Epithelial cell of prostate (primary cell): ENCODE data around the gene NUBP2.
A peak's percentile ranks its signal among the peaks of the same experiment; 100 is the strongest.

ENCODE experiments used
- DNase-seq: peaks from one replicate; pipeline ENCODE4 v3.0.0-alpha.2; 2011; ENCODE audit warnings: low read depth, low spot score
- H3K27ac ChIP-seq: fragments of 450-650 bp; 2 replicates; pipeline ENCODE4 v1.5.1; 2017; ENCODE audit warnings: mild to moderate bottlenecking

NUBP2 gene

DNA sequence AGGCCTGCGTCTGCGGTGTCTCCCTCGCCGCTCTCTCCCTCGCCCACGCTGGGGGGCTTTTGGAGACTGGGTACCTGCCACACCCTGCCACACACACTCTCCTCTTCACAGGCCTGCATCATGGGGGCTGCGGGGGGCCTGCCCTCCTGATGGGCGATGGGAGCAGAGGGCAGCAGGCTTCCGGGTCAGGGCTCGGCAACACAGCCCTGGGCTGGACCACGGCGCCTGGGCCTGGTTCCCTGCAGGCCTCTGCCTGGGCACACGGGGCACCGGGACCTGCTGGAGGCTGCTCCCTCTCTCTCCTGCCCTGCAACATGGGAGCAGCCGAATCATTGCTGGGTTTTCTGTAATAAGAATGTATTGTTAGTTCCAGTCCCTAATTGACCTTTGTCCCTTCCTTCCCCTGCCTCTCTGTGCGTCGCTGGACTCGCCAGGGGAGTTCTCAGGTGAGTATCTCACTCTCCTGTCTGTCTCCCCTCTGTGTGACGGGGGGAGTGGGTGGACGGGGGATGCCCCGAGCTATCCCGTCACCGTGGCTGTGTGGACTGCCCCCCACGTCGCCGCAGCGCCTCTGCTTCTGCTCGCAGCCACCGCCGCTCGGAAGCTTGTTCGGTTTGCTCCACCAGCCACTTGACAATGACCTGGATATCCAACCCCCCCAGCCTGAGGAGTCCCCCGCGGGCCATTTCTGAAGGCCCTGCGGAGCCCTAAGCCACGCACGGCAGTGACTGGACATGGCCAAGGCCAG, 24.9 kb upstream of the NUBP2 start:
- no peak for DNase-seq
- no peak overlapping the region for H3K27ac ChIP-seq

DNA sequence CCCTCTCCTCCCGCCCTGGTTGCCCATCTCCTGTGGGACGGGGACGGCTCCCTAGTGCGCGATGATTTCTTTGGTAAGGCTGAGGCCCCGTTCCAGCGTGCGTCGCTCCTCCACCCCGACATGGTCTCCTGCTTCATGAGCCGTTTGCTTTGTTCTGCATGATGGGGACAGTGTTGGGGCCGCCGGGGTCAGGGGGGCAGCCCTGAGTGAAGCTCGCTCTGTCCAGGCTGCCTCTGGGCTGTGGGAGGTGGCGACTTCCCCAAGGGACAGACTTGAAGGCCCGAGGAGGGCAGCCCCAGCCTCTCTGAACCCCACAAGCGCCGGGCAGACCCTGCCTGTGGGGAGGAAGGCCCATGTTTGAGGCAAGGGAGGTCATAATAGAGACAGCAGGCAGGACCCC, 23.8 kb upstream of the NUBP2 start:
- no peak for DNase-seq
- no peak overlapping the region for H3K27ac ChIP-seq

DNA sequence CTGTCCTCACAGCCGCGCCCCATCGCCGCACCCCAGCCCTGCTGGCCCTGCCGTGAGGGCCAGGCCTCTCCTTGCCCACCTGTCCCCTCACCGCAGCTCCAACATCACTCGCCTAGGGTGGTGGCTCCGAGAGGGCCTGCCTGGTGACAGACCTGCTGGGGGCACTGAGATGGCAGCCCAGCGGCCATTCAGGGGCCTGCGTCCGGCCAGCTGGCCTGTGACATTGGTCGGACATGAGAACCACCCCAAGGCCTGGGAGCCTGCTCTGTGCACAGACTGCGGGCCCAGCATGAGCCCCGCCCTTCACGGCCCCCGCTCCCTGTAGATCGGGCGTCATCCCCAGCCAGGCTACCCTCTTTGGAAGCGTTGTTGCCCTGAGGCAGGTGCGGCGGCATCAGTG, 23.2 kb upstream of the NUBP2 start:
- no peak for DNase-seq
- no peak overlapping the region for H3K27ac ChIP-seq

DNA sequence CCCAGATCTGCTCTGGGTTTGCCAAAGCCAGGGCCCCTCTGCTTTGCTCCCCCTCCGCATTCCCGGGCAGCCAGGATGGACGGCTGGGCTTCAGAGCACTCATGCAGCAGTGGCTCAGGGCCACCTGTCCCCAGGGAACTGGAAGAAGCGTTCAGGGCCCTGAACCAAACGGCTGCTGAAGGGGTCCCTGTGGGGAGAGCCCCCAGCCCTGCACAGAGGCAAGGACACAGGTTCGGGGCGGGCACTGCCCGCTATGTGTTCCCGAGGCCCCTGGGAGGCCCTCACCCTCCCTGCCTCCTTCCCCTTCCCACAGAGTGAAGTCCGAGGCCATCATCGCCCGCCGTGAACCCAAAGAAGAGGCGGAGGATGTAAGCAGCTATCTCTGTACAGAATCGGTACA, 21.8 kb upstream of the NUBP2 start:
- H3K27ac ChIP-seq, result no peak overlapping the region
- no peak for DNase-seq

DNA sequence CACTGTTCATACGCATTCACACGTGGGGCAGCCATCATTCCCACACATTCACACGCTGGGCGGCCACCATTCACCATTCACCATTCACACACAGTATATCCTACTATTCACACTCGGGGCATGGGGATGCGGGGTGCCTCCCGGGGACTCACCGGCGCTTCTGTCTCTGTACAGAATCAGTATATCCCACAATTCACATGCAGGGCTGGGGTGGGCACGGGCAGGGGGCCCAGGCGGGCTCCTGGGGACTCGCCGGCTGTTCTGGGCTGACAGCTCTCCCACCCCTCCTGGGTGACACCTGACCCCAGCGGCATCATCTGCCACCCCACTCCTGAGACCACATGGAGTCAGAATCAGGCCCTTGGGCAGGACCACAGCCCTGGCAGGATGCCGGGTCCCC, 21.0 kb upstream of the NUBP2 start:
- no peak for DNase-seq
- H3K27ac ChIP-seq, result no peak overlapping the region

DNA sequence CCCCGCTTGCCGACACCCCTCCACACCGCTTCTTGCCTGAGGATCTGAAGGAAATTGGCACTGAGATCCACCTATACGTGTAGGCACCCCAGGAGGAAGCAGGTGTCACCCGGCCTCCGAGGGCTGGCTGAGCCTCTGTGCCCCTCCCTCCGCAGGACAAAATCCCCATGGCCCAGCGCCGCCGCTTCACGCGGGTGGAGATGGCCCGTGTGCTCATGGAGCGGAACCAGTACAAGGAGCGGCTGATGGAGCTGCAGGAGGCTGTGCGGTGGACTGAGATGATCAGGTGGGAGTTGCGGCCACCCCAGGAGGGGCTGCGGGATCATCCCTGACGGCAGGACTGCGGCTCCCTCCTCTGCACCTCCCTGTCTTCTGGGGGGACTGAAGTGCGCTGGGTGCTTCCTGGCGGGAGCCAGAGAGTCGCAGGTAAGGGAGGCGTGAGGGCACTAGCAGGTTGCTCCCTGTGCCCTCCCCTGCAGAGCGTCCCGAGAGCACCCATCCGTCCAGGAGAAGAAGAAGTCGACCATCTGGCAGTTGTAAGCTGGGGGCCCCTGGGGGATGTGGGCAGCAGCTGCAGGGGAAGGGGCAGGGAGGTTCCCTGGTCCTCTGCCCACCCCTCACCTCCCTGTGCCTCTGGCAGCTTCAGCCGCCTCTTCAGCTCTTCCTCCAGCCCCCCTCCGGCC, 20.4 kb upstream of the NUBP2 start:
- no peak for DNase-seq
- no peak overlapping the region for H3K27ac ChIP-seq

DNA sequence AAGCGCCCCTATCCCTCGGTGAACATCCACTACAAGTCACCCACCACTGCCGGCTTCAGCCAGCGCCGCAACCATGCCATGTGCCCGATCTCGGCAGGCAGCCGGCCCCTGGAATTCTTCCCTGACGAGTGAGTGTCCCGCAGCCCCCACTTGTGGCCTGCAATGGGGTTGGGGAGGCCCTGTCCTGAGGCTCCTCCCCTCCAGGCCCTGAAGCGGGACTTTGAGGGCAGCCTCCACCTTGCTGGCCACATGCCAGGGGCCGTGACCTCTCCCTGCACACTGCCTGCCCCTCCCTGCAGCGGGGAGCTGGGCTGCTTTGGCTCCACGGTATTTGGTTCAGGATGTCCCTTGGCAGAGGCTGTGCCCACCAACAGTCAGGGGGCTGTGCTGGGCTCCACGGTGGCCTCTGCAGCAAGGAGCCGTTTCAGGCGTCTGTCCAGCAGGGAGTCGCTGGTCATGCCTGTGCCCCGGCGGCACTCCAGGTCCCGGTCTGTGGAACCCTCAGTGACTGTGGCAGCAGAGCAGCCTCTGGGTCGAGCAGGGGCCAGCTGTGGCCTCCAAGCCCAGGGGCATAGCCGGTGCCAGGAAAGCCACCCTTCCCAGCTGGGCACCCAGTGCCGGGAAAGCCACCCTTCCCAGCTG, 19.8 kb upstream of the NUBP2 start:
- H3K27ac ChIP-seq, result no peak overlapping the region
- DNase-seq, result no peak

DNA sequence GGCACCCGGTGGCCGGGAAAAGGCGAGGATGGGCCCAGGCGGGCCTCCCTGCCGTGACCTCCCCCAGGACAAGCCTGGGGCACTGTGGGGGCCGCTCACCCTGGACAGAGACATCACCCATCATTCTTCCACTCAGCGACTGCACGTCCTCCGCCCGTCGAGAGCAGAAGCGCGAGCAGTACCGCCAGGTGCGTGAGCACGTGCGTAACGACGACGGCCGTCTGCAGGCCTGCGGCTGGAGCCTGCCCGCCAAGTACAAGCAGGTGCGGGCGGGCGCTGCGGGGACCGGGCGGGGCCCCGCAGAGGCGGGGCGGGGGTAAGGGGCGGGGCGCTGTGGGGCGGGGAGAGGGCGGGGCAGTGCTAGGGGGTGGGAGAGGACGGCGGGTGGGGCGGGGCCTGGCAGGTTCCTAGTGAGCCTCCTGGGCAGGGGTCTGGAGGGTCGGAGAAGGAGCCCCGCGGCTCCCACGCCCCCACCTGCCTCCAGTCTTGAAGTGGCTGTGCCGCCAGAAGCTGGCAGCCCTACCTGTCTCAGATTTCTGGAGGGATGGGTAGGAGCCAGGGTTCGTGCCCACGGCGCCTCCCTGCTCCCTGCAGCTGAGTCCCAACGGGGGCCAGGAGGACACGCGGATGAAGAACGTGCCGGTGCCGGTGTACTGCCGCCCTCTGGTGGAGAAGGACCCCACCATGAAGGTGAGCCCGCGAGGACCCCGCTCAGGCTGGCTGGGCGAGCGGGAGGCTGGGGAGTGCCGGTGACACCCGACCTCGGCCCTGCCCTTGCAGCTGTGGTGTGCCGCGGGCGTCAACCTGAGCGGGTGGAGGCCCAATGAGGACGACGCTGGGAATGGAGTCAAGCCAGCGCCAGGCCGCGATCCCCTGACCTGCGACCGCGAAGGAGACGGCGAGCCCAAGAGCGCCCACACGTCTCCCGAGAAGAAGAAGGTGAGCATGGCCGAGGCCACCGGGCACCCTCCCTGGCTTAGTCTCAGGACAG, 18.9 kb upstream of the NUBP2 start:
- H3K27ac ChIP-seq, result no peak overlapping the region
- DNase-seq, result no peak

DNA sequence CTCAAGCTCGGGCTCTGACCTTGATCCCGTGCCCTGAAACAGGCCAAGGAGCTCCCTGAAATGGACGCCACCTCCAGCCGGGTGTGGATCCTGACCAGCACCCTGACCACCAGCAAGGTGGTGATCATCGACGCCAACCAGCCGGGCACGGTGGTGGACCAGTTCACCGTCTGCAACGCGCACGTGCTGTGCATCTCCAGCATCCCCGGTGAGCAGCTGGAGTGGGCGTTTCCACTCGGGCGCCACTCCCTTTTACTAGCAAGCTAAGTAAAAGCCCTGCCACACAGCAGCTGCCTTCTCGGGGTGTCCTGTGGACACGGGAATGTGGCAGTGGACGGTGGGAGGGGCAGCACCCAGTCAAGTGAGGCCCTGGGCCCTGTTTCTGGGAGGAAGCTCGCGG, 17.8 kb upstream of the NUBP2 start:
- no peak for DNase-seq
- no peak overlapping the region for H3K27ac ChIP-seq

DNA sequence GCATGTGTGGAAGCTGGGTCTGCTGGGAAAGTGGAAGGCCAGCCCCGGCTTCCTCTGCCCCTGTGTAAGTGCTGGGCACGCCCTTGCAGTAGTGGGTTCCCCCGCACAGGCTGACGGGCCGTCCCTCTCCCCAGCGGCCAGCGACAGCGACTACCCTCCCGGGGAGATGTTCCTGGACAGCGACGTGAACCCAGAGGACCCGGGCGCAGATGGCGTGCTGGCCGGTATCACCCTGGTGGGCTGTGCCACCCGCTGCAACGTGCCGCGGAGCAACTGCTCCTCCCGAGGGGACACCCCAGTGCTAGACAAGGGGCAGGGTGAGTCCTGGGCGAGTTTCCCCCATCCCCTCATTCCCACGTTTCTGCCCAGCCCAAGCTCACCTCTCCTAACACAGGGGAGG, 16.9 kb upstream of the NUBP2 start:
- no peak for DNase-seq
- no peak overlapping the region for H3K27ac ChIP-seq

DNA sequence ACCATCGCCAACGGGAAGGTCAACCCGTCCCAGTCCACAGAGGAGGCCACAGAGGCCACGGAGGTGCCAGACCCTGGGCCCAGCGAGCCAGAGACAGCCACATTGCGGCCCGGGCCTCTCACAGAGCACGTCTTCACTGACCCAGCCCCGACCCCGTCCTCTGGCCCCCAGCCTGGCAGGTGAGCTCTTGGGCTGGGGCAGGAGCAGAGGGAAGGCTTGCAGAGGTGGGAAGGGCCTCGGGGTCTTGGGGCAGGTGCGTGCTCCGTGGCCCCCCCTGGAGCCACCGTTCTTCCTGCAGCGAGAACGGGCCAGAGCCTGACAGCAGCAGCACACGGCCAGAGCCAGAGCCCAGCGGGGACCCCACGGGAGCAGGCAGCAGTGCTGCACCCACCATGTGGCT, 16.5 kb upstream of the NUBP2 start:
- no peak overlapping the region for H3K27ac ChIP-seq
- DNase-seq, result no peak

DNA sequence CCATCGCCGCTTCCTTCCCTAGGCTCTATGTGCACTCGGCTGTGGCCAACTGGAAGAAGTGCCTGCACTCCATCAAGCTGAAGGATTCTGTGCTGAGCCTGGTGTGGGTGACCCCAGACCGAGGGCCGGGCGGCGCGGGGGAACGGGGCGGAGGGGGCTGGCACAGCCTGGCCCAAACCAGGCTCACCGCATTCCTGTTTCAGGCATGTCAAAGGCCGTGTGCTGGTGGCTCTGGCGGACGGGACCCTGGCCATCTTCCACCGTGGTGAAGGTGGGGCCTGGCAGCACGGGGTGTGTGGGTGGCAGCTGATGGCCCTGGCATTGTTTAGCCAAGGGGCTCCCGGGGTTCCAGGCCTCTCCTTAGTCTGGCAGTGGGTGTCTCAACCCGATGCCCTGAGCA, 16.1 kb upstream of the NUBP2 start:
- H3K27ac ChIP-seq, result no peak overlapping the region
- no peak for DNase-seq

DNA sequence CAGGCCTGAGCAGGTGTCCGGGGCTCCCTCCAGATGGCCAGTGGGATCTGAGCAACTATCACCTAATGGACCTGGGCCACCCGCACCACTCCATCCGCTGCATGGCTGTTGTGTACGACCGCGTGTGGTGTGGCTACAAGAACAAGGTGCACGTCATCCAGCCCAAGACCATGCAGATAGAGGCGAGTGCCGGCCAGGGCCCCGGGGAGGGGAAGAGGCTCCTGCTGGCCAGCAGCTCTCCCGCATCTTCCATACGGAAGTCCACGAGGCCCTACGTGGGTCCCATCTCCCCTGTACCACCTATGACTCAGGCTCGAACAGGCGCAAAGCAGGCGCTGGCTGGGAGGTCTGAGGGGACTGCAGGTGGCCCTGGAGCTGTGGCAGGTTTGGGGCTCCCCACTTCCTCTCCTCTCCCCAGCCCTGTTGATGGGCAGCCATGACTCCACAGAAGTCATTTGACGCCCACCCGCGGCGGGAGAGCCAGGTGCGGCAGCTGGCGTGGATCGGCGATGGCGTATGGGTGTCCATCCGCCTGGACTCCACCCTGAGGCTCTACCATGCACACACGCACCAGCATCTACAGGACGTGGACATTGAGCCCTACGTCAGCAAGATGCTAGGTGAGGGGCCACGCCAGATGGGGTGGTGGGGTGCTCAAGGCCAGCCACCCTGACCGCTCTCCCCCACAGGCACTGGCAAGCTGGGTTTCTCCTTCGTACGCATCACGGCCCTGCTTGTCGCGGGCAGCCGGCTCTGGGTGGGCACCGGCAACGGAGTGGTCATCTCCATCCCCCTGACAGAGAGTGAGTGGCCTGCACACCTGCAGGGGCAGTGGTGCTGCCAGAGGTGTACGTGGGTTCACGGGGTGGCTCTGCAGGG, 15.4 kb upstream of the NUBP2 start:
- H3K27ac ChIP-seq, result no peak overlapping the region
- no peak for DNase-seq

DNA sequence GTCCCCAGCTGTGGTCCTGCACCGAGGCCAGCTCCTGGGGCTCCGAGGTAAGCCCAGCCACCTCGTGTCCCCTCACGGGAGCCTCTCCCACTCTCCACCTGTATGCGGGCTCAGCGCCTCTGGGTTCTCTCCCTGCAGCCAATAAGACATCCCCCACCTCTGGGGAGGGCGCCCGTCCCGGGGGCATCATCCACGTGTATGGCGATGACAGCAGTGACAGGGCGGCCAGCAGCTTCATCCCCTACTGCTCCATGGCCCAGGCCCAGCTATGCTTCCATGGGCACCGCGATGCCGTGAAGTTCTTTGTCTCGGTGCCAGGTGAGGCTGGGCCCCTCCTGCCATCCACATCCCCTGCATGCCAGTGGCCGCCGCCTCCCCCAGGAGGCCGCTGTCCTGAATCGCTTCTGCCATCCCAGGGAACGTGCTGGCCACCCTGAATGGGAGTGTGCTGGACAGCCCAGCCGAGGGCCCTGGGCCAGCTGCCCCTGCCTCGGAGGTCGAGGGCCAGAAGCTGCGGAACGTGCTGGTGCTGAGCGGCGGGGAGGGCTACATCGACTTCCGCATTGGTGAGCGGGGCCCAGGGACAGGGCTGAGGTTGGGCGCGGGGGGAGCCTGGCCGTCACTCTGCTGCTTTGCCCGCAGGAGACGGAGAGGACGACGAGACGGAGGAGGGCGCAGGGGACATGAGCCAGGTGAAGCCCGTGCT, 14.5 kb upstream of the NUBP2 start:
- H3K27ac ChIP-seq, result no peak overlapping the region
- DNase-seq, result no peak

DNA sequence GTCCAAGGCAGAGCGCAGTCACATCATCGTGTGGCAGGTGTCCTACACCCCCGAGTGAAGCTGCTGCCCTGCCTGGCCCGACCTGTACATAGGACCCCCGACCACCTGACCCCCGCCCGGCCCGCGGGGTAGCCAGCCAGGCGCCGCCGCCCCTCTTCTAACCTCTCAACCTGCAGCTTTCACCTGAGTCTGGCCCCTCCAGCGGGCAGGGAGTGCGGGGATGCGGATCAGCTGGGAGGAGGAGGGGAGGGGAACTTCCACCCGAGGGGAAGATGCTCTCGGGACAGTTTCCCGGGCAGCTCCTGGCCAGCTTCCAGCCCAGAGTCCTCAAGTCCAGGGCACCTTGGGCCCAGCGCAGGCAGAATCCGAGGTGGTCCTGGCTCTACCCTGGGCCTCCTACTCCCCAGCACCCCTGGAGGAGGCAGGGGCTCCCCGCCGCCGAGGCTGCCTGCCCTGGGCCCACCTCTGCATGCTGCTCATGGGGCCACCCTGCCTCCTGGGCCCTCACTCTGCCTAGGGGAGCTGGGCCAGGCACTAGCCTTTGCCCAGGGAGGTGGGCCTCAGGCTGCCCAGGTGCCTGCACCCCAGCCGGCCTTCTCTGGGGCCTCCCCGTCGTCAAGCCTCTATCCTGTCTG, 13.9 kb upstream of the NUBP2 start:
- no peak overlapping the region for H3K27ac ChIP-seq
- DNase-seq, result no peak

DNA sequence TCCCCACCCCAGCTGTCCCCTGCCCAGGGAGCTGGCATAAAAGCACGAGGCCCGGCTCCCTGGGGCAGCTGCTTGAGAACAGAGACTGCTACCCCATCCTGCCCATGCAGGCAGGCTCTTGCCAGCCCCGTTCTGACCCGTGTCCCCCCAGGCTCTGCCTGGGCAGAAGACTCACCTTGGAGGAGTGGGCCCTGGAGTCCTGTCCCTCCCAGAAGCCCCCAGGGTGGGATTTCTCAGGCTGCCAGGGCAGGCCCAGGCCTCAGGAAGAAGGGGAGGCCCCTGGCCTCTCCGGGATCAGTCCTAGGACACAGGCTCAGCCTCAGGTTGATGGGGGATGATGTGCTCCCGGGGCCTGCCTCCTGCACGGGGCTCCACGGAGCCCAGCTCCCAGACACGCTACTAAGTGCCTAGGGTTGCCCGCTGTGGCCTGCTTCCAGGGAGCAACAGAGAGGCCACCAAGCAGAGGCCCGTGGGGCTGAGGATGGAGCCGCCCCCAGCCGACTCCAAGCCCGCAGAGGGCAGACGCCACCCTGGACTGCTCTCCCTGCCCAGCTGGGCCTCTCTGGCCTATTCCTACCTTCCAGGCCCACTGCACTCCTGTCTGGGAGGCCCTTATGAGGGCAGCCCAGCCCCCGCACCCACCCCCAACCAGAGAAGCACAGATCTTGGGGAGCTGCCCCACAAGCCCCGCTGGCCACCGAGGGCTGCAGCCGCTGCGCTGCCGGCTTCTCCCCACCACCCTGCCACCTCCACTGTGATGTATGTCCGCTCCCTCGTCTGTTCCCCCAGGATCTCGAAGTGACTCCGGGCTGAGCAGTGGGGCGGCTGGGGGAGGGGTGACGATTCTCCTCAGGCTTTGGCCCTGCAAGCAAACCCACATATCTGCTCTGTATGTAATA, 13.1 kb upstream of the NUBP2 start:
- DNase-seq, result no peak
- no peak overlapping the region for H3K27ac ChIP-seq

DNA sequence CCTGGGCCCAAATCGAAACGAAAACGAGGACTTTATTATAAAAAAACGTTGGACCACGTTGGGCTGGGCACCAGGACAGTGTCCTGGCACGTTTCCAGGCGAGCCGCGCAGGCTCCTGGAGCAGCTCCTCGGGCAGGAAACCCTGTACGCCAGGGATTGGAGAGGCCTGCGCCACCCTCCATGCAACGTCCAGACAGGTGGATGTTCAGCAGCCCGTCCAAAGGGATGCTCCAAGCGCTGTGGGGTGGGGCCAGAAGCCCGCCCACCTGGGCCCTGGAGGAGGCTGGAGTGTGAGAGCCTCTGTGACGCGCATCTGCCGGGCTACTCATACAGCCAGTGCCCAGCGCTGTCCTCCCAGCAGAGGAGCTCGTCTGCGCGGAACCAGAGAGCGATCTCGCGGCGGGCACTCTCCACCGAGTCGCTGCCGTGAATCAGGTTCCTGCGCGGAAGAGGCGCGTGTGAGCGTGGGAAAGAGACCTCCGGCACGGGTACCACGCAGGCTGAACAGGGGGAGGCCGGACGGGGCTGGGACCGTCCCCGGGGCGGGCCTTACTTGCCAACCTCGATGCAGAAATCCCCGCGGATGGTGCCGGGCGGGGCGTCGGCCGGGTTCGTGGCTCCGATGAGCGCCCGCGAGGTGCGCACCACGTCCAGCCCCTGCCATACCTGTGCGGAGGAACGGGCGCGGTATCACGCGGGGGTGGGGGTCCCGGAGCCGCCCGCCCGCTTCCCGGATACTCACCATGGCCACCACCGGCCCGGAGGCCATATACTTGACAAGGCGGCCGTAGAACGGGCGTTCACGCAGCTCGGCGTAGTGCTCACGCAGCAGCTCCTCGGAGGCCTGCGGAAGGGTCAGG, 12.2 kb upstream of the NUBP2 start:
- peak overlapping the region; percentile 88 for H3K27ac ChIP-seq
- no peak for DNase-seq
